ENCODE results near the gene TRIM29. TPM values are rescaled to one million over a fixed set of nuclear protein-coding genes. Genes with fewer than 3 reads are reported as not detected.

TRIM29 gene
- total and polyA plus RNA-seq, 2 experiments from 2014 or later: 0.28 TPM; not detected in 1

GRCh38 chr11:120086651-120087050, 51.3 kb downstream of the TRIM29 start:
- no peak overlapping the region for H3K4me3 Mint-ChIP-seq
- peaks cover 13% of the 10 kb centered on the region for H3K27me3 Mint-ChIP-seq (ENCODE audit: insufficient read depth, low read depth, poor library complexity)
- H3K9me3 Mint-ChIP-seq: peaks cover 33% of the 10 kb centered on the region

More at GRCh38 chr11:120086651-120087050, 51.3 kb downstream of the TRIM29 start:
- TF ChIP-seq, protein P1, sequence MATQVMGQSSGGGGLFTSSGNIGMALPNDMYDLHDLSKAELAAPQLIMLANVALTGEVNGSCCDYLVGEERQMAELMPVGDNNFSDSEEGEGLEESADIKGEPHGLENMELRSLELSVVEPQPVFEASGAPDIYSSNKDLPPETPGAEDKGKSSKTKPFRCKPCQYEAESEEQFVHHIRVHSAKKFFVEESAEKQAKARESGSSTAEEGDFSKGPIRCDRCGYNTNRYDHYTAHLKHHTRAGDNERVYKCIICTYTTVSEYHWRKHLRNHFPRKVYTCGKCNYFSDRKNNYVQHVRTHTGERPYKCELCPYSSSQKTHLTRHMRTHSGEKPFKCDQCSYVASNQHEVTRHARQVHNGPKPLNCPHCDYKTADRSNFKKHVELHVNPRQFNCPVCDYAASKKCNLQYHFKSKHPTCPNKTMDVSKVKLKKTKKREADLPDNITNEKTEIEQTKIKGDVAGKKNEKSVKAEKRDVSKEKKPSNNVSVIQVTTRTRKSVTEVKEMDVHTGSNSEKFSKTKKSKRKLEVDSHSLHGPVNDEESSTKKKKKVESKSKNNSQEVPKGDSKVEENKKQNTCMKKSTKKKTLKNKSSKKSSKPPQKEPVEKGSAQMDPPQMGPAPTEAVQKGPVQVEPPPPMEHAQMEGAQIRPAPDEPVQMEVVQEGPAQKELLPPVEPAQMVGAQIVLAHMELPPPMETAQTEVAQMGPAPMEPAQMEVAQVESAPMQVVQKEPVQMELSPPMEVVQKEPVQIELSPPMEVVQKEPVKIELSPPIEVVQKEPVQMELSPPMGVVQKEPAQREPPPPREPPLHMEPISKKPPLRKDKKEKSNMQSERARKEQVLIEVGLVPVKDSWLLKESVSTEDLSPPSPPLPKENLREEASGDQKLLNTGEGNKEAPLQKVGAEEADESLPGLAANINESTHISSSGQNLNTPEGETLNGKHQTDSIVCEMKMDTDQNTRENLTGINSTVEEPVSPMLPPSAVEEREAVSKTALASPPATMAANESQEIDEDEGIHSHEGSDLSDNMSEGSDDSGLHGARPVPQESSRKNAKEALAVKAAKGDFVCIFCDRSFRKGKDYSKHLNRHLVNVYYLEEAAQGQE (IDR thresholded peaks at IDR 0.05; ENCODE audit: unreplicated experiment): no peak
- no peak for TF ChIP-seq EZH2phosphoT487 (IDR thresholded peaks at IDR 0.05; ENCODE audit: unreplicated experiment)
- no peak for TF ChIP-seq ZNF331 (CRISPR knock-in tag; IDR thresholded peaks at IDR 0.05; ENCODE audit: low read depth)
- TF ChIP-seq CREB1 (CRISPR knock-in tag; IDR thresholded peaks at IDR 0.05; ENCODE audit: low read depth): no peak
- no peak for TF ChIP-seq ETS1 (IDR thresholded peaks at IDR 0.05)
- TF ChIP-seq POLR2AphosphoS5 (IDR thresholded peaks at IDR 0.05; ENCODE audit: low read depth): no peak
- TF ChIP-seq JUNB (IDR thresholded peaks at IDR 0.05; ENCODE audit: unreplicated experiment): no peak
- no peak for TF ChIP-seq EZH2 (IDR thresholded peaks at IDR 0.05; ENCODE audit: low read depth, unreplicated experiment)
- no peak for TF ChIP-seq NANOG (IDR thresholded peaks at IDR 0.05; ENCODE audit: borderline replicate concordance)
- no peak for TF ChIP-seq ZNF114 (CRISPR knock-in tag; IDR thresholded peaks at IDR 0.05)
- no peak for TF ChIP-seq CTCF (conservative IDR thresholded peaks at IDR 0.05; ENCODE audit: low read depth in 2 of 2)
- TF ChIP-seq STAT1 (IDR thresholded peaks at IDR 0.05; ENCODE audit: unreplicated experiment): no peak
- TF ChIP-seq ZNF462 (CRISPR knock-in tag; IDR thresholded peaks at IDR 0.05): no peak
- Mint-ChIP-seq H3K4me1 (peaks cover 5% of the 10 kb centered on the region; the same call in 2 of the 3 replicates), H3K27ac (no peak overlapping the region), H3K36me3 (ENCODE audit: low read depth) (peaks cover 32% of the 10 kb centered on the region)
- H3K4me1 ChIP-seq (ENCODE audit: insufficient read depth): no peaks in the 10 kb centered on the region
- no peak overlapping the region for H2AFZ ChIP-seq
- H3K4me3 ChIP-seq: no peak overlapping the region
- H3K36me3 ChIP-seq (ENCODE audit: insufficient read depth): no peaks in the 10 kb centered on the region
- 0 out of 2 replicates have a peak, but pooled peaks cover 5% of the 10 kb centered on the region for H3K9me2 ChIP-seq (ENCODE audit: insufficient read depth)
- no peaks in the 10 kb centered on the region for H3F3A ChIP-seq (replicated peaks; ENCODE audit: low read depth)
- no peaks in the 10 kb centered on the region for H4K20me1 ChIP-seq (replicated peaks; ENCODE audit: insufficient read depth)
- DNase-seq (ENCODE audit: low spot score) (peak; percentile 28), ATAC-seq (peak; percentile 78)
- H3K4me2 ChIP-seq: no peak overlapping the region
- H3K27ac ChIP-seq (ENCODE audit: low read depth): no peak overlapping the region
- no peaks in the 10 kb centered on the region for H3K79me2 ChIP-seq (replicated peaks; ENCODE audit: insufficient read depth)
- no peaks in the 10 kb centered on the region for H3K27me3 ChIP-seq (ENCODE audit: insufficient read depth)
